Measurements from ENCODE around the gene ARMS2. TPM values are rescaled to one million over a fixed set of nuclear protein-coding genes. Genes with fewer than 3 reads are reported as not detected.

Gene ARMS2
- total and polyA plus RNA-seq, 2 donors (not counting 1 experiment from before 2014, with no cell fraction given): not detected

DNA sequence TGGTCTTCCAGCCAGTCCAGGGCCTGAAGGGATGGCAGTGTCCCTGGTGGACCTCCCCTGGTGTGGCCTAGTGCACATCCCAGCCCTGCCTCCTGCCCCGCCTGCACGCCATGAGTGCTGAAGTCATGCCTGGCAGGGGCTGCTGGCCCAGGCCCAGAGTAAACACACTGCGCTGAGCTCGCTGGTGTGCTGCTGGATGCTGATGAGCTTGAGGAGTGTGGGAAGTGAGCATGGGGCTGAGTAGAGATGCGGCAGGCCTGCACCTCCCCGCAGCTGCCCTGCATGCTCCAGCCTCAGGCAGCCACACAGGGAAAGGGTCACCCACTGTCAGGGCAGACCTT is 50.1 kb downstream of the ARMS2 start:
- no peaks in the 10 kb centered on the region for H3K27me3 ChIP-seq (ENCODE audit: control insufficient read depth, insufficient read depth, low read length)
- DNase-seq (ENCODE audit: low read depth in 2 of 2): peak; percentile 93 to 95
- no peaks in the 10 kb centered on the region for H4K20me1 ChIP-seq (ENCODE audit: control insufficient read depth, extremely low read depth, insufficient read depth, low read length)
- H3K4me2 ChIP-seq (ENCODE audit: extremely low read depth, insufficient read depth, low read length): no peak overlapping the region
- peaks cover 4% of the 10 kb centered on the region for H3K36me3 ChIP-seq (ENCODE audit: control insufficient read depth, insufficient read depth, low read length)
- peaks cover 10% of the 10 kb centered on the region for H3K4me1 ChIP-seq (ENCODE audit: control insufficient read depth, extremely low read depth, insufficient read depth, low read length)
- no peaks in the 10 kb centered on the region for H3K9me3 ChIP-seq (ENCODE audit: control insufficient read depth, insufficient read depth, low read depth, low read length)
- H2AFZ ChIP-seq (ENCODE audit: low read length): peak overlapping the region; percentile 15
- peak overlapping the region; percentile 56 for H3K27ac ChIP-seq (ENCODE audit: insufficient read depth, low read length)
- no peaks in the 10 kb centered on the region for H3K79me2 ChIP-seq (ENCODE audit: control insufficient read depth, insufficient read depth, low read length)
- H3K9ac ChIP-seq (ENCODE audit: insufficient read depth, low read length): no peak overlapping the region
- TF ChIP-seq, protein P1, sequence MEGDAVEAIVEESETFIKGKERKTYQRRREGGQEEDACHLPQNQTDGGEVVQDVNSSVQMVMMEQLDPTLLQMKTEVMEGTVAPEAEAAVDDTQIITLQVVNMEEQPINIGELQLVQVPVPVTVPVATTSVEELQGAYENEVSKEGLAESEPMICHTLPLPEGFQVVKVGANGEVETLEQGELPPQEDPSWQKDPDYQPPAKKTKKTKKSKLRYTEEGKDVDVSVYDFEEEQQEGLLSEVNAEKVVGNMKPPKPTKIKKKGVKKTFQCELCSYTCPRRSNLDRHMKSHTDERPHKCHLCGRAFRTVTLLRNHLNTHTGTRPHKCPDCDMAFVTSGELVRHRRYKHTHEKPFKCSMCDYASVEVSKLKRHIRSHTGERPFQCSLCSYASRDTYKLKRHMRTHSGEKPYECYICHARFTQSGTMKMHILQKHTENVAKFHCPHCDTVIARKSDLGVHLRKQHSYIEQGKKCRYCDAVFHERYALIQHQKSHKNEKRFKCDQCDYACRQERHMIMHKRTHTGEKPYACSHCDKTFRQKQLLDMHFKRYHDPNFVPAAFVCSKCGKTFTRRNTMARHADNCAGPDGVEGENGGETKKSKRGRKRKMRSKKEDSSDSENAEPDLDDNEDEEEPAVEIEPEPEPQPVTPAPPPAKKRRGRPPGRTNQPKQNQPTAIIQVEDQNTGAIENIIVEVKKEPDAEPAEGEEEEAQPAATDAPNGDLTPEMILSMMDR (conservative IDR thresholded peaks at IDR 0.05 in 1 of 2, IDR thresholded peaks at IDR 0.05 in 1 of 2; ENCODE audit: low read depth in 1 of 2, low read length in 2 of 2): no peak
- TF ChIP-seq EZH2 (IDR thresholded peaks at IDR 0.05; ENCODE audit: low read length, missing control alignments): no peak
- H3K4me3 ChIP-seq (replicated peaks in 1 of 4; ENCODE audit: control extremely low read depth in 1 of 4, insufficient read depth in 1 of 4, low read depth in 3 of 4, low read length in 4 of 4): no peak overlapping the region

DNA sequence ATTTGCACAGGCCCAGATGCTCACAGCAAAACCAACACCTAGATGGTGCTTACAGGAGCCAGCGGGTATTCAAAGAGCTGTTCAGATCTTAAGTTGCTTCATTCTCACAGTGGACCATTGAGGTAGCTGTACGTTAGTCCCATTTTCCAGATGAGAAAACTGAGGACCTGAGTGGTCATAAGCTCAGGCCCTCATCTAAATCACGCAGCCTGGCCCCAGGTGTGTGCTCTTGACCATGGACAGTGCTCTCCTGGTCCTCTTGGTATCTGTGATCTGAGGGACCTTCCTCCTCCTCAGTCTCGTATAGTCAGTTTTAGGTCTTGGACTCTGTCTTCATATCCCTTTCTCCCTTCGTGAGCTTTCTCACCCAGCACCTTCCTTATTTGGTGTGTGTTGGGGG is 50.6 kb downstream of the ARMS2 start:
- Histone ChIP-seq H3K9ac (ENCODE audit: insufficient read depth, low read length) (no peak overlapping the region), H3K4me2 (ENCODE audit: extremely low read depth, insufficient read depth, low read length) (no peak overlapping the region), H3K79me2 (ENCODE audit: control insufficient read depth, insufficient read depth, low read length) (no peaks in the 10 kb centered on the region), H3K9me3 (ENCODE audit: control insufficient read depth, insufficient read depth, low read depth, low read length) (no peaks in the 10 kb centered on the region), H3K27me3 (ENCODE audit: control insufficient read depth, insufficient read depth, low read length) (no peaks in the 10 kb centered on the region), H3K4me1 (ENCODE audit: control insufficient read depth, extremely low read depth, insufficient read depth, low read length) (peaks cover 10% of the 10 kb centered on the region), H4K20me1 (ENCODE audit: control insufficient read depth, extremely low read depth, insufficient read depth, low read length) (no peaks in the 10 kb centered on the region), H3K27ac (ENCODE audit: insufficient read depth, low read length) (no peak overlapping the region), H3K4me3 (replicated peaks in 1 of 4; ENCODE audit: control extremely low read depth in 1 of 4, insufficient read depth in 1 of 4, low read depth in 3 of 4, low read length in 4 of 4) (no peak overlapping the region), H2AFZ (ENCODE audit: low read length) (no peak overlapping the region), H3K36me3 (ENCODE audit: control insufficient read depth, insufficient read depth, low read length) (peaks cover 4% of the 10 kb centered on the region)
- TF ChIP-seq, protein P1 (conservative IDR thresholded peaks at IDR 0.05 in 1 of 2, IDR thresholded peaks at IDR 0.05 in 1 of 2; ENCODE audit: low read depth in 1 of 2, low read length in 2 of 2): no peak
- no peak for TF ChIP-seq EZH2 (IDR thresholded peaks at IDR 0.05; ENCODE audit: low read length, missing control alignments)
- no peak for DNase-seq (ENCODE audit: low read depth in 2 of 2)

DNA sequence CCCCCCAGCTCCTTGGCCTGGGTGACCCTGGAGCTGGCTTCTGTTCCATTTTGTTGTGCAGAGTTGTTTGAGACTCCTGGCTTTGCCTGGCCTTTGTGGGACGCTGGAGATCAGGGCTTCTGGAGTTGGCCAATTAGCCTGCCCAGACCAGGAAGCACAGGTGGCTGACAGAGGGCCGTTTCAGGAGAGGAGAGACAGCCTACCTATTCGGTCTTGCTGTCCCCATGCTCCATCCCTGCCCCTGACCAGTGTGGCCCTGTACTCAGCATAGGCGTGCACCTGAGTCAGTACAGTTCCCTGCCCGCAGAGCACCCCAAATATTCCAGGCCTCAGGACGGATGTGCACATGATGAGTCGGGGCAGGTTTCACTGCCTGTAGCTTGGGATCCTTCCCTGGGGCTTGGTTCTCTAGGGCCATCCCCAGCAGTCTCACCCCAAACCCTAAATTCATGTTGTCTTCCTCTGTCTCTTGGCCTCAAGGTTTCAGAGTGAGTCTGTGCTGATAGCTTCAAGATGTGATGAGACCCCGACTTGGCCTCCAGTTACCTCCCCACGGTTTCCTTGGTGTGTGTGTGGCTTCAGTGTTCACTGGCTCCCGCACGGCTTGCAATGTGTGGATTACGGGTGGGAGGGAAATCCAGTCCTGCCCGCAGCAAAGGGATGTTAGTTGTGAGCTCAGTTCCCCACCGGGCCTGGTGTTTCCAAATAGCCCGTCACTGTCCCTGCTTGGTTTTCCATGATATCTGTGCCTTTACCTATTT is 51.6 kb downstream of the ARMS2 start:
- no peak for TF ChIP-seq EZH2 (IDR thresholded peaks at IDR 0.05; ENCODE audit: low read length, missing control alignments)
- TF ChIP-seq, protein P1 (conservative IDR thresholded peaks at IDR 0.05 in 1 of 2, IDR thresholded peaks at IDR 0.05 in 1 of 2; ENCODE audit: low read depth in 1 of 2, low read length in 2 of 2): no peak
- no peaks in the 10 kb centered on the region for H3K79me2 ChIP-seq (ENCODE audit: control insufficient read depth, insufficient read depth, low read length)
- no peak overlapping the region for H3K27ac ChIP-seq (ENCODE audit: insufficient read depth, low read length)

More for the DNA sequence above, 51.6 kb downstream of the ARMS2 start:
- Histone ChIP-seq H3K9me3 (ENCODE audit: control insufficient read depth, insufficient read depth, low read depth, low read length) (no peaks in the 10 kb centered on the region), H3K4me3 (replicated peaks in 1 of 4; ENCODE audit: control extremely low read depth in 1 of 4, insufficient read depth in 1 of 4, low read depth in 3 of 4, low read length in 4 of 4) (no peak overlapping the region), H3K4me1 (ENCODE audit: control insufficient read depth, extremely low read depth, insufficient read depth, low read length) (peaks cover 10% of the 10 kb centered on the region), H3K4me2 (ENCODE audit: extremely low read depth, insufficient read depth, low read length) (no peak overlapping the region), H3K9ac (ENCODE audit: insufficient read depth, low read length) (no peak overlapping the region), H3K36me3 (ENCODE audit: control insufficient read depth, insufficient read depth, low read length) (peaks cover 4% of the 10 kb centered on the region), H2AFZ (ENCODE audit: low read length) (no peak overlapping the region), H3K27me3 (ENCODE audit: control insufficient read depth, insufficient read depth, low read length) (no peaks in the 10 kb centered on the region), H4K20me1 (ENCODE audit: control insufficient read depth, extremely low read depth, insufficient read depth, low read length) (no peaks in the 10 kb centered on the region)
- DNase-seq (ENCODE audit: low read depth in 2 of 2): no peak

Other genes starting within 250 kb of the ARMS2 start
- gene BTBD16, start 183.4 kb upstream of the ARMS2 start, total RNA-seq: not detected in 2 replicates
- gene BTBD16, start 183.4 kb upstream of the ARMS2 start, polyA plus RNA-seq: not detected in 2 replicates
- 9.5 and 14.4 TPM in 2 replicates for gene PLEKHA1, start 79.9 kb upstream of the ARMS2 start, total RNA-seq
- 19.6 and 37.9 TPM in 2 replicates for gene PLEKHA1, start 79.9 kb upstream of the ARMS2 start, polyA plus RNA-seq
- 109 and 198 TPM in 2 replicates for gene HTRA1, start 6.9 kb downstream of the ARMS2 start, total RNA-seq
- 178 and 216 TPM in 2 replicates for gene HTRA1, start 6.9 kb downstream of the ARMS2 start, polyA plus RNA-seq
- gene DMBT1, start 106.1 kb downstream of the ARMS2 start, total RNA-seq: under 0.01 TPM in 2 replicates
- gene DMBT1, start 106.1 kb downstream of the ARMS2 start, polyA plus RNA-seq: not detected in 2 replicates
- not detected in 2 replicates for gene C10orf120, start 245.2 kb downstream of the ARMS2 start, total RNA-seq
- not detected in 2 replicates for gene C10orf120, start 245.2 kb downstream of the ARMS2 start, polyA plus RNA-seq